Measurements from ENCODE around the gene SLC35E4.

- TF ChIP-seq CTCF (IDR thresholded peaks at IDR 0.05) (no peak), POLR2A (IDR thresholded peaks at IDR 0.05) (no peak)
Observed at GRCh38 chr22:30611197-30611596, 24.4 kb upstream of the SLC35E4 start.

Data from adrenal gland (tissue), 5 donors.